ENCODE results near the gene TPSAB1.
"Not testable (repeated sequence)": the region's sequence is repeated elsewhere in the genome, so short reads cannot be mapped to it uniquely, and the experiment has no call there.

Gene TPSAB1

DNA sequence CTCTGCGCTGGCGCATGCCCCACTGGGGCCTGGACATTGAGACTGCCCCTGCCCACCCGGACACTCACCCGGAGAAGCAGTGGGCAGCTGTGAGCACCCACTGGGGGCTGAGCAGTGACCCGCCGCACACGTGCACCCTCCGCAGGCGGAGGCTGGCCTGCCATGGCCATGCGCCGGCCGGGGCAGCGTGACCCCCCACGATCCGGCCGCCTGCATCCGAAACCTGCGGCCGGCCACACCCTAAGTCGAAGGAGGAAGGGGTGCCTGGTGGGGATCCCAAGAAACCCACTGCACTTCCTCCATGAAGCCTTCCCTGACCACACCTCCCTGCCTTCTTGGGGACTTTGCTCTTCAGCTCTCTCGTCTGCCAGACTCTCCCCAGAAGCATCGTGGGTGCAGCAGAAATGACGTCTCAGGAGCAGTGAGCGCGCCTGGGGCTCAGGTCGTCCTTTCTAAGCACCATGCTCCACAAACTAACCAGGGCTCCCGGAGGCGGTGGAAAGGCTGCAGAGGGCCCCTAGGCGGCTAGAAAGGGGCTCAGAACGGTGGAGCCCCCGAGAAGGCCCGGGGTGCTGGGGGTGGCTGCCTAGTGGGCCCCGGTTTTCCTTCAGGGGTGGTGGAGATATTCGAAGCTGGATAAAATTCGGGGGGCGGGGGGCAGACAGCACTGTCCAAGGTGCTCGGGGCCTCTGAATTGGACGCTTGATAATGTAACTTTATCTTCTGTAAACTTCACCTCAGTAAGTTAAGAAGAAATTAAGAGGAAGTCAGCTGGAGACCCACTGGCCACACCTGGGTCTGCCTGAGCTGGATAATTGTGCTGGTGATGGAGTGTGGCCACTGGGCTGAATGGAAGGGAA is 16.9 kb upstream of the TPSAB1 start:
- in situ Hi-C loops (cut with MboI; ENCODE audit: low sequenced_read_pairs, unreplicated experiment) = loop anchor here (25.0 kb wide), 1 partner anchor 89 kb away; the partner anchor contains the start of gene UBE2I
- DNase-seq (ENCODE audit: low spot score) = no peak
- TF ChIP-seq, protein P1, sequence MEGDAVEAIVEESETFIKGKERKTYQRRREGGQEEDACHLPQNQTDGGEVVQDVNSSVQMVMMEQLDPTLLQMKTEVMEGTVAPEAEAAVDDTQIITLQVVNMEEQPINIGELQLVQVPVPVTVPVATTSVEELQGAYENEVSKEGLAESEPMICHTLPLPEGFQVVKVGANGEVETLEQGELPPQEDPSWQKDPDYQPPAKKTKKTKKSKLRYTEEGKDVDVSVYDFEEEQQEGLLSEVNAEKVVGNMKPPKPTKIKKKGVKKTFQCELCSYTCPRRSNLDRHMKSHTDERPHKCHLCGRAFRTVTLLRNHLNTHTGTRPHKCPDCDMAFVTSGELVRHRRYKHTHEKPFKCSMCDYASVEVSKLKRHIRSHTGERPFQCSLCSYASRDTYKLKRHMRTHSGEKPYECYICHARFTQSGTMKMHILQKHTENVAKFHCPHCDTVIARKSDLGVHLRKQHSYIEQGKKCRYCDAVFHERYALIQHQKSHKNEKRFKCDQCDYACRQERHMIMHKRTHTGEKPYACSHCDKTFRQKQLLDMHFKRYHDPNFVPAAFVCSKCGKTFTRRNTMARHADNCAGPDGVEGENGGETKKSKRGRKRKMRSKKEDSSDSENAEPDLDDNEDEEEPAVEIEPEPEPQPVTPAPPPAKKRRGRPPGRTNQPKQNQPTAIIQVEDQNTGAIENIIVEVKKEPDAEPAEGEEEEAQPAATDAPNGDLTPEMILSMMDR (IDR thresholded peaks at IDR 0.05; ENCODE audit: borderline replicate concordance, control extremely low read depth, extremely low read depth, insufficient read depth, missing control alignments) = no peak

GRCh38 chr16:1224558-1224957 is 15.9 kb upstream of the TPSAB1 start:
- TF ChIP-seq, protein P1 (IDR thresholded peaks at IDR 0.05; ENCODE audit: borderline replicate concordance, control extremely low read depth, extremely low read depth, insufficient read depth, missing control alignments) = no peak
- in situ Hi-C loops (cut with MboI; ENCODE audit: low sequenced_read_pairs, unreplicated experiment) = loop anchor here (25.0 kb wide), 1 partner anchor 88 kb away; the partner anchor contains the start of gene UBE2I

DNA sequence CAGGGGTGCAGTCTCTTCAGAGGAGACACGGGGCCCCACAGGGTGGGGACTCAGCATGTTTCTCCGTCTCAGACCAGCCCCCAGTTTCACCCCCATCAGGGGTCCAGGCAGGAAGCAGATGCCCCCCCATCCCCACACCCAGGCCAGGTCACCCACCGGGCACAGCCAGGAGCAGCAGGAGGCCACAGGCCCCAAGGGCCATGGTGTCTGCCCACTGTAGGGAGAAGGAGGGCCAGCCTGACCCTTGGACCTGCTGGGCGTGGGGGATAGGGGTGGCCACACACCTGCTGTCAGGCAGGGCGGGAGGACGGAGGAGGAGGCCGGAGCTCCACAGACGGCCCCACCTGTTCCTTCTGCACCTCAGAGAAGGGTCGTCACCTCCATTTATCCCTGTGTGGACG is 15.5 kb upstream of the TPSAB1 start, which contains the start of gene TPSG1:
Gene TPSG1, minus strand, starts transcription at position 218 of the 401 bp plus-strand sequence. Its CDS starts 16 bp downstream, at position 202.
- in situ Hi-C loops (cut with MboI; ENCODE audit: low sequenced_read_pairs, unreplicated experiment) = no loop called here
- TF ChIP-seq, protein P1 (IDR thresholded peaks at IDR 0.05; ENCODE audit: borderline replicate concordance, control extremely low read depth, extremely low read depth, insufficient read depth, missing control alignments) = no peak
- no peak for DNase-seq (ENCODE audit: low spot score)

More at GRCh38 chr16:1224558-1224957, 15.9 kb upstream of the TPSAB1 start:
- no peak for DNase-seq (ENCODE audit: low spot score)

DNA sequence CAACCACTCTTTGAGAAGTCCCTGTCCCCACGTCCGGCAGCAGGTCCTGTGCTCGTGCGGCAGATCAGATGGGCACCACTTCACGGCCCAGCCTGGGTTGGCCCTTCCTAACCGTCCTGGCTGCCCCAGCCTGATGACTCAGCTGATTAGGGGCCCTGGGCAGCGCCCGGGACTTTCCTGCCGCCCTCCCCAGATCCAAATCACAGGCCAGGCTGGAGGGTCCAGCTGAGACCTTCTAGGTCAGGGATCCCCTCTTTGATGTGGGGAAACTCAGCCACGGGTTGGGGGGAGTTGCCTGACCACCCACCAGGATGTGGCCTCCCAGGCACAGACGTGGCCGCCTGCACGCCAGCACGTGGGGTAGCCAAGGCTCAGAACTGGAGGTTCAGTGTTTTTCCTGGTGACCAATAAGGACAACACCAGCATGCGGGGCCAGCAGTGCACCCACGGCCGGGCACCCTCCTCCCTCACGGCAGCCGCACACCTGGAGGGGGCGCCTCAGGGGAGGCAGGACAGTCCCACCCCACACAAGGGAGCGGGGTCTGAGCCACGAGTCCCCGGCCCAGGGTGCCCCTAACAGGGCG is 14.7 kb upstream of the TPSAB1 start:
- in situ Hi-C loops (cut with MboI; ENCODE audit: low sequenced_read_pairs, unreplicated experiment); DNase-seq (ENCODE audit: low spot score): not testable (repeated sequence)

DNA sequence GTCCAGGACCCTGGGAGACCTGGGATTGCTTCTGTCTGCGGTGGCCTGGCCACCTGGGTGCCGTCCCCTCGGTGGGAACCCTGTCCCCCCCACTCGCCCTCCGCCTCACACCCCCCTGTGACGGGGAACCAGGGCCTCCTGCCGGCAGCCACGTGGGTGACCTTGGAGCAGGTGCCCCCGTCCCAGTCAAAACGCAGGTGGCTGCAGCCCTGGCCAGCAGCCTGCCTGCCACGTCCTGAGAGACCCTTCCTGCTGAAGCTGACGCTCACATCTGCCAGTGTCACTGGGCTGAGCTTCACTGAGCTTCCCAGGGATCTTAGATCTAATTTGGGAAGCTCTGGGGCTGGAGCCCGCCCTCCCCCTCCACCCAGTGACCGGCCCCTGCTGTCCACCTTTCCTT is 13.8 kb upstream of the TPSAB1 start:
- DNase-seq (ENCODE audit: low spot score); in situ Hi-C loops (cut with MboI; ENCODE audit: low sequenced_read_pairs, unreplicated experiment): not testable (repeated sequence)

GRCh38 chr16:1228227-1228626 is 12.3 kb upstream of the TPSAB1 start:
- in situ Hi-C loops (cut with MboI; ENCODE audit: low sequenced_read_pairs, unreplicated experiment); DNase-seq (ENCODE audit: low spot score): not testable (repeated sequence)

DNA sequence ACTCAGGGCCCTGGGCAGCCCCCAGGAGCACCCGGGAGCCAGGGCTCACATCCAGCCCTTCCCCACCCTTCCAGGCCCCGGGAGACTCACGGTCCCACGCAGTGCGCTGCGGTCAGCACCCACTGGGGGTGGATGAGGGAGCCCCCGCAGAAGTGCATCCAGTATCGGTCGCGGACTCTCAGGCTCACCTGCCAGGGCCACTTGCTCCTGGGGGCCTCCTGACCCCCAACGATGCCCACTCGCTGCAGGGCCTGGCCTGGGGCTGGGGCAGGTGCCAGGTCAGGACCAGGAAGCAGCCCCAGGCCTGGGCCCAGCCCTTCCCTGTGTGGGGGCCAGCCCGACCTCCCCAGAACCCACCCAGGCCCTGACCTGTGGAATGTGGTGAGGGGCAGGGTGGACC is 11.0 kb upstream of the TPSAB1 start:
- in situ Hi-C loops (cut with MboI; ENCODE audit: low sequenced_read_pairs, unreplicated experiment); DNase-seq (ENCODE audit: low spot score): not testable (repeated sequence)

DNA sequence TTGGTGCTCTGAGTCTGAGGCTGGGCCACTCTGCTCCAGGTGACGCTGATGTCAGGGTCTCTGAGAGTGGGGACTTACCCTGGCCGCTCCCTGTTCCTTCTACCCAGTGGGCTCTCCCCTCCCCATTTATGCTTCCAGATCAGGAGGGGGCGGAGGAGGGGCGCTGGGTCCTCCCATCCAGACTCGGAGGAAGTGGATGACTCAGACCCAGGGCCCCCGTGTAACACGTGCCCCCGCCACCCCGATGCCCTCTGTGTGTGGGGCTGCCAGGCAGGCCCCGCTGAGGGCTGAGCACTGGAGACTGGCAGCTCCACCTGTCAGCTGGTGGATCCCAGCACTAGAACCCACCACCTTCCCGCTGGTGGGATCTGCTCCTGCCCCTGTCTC is 10.4 kb upstream of the TPSAB1 start, which contains the start of gene TPSB2:
Gene TPSB2, minus strand, starts transcription at position 101 of the 387 bp plus-strand sequence. CDS start 233 bp downstream, outside the sequence.
- in situ Hi-C loops (cut with MboI; ENCODE audit: low sequenced_read_pairs, unreplicated experiment); DNase-seq (ENCODE audit: low spot score): not testable (repeated sequence)

- DNase-seq (ENCODE audit: low spot score); in situ Hi-C loops (cut with MboI; ENCODE audit: low sequenced_read_pairs, unreplicated experiment): not testable (repeated sequence)
Observed at GRCh38 chr16:1230471-1231212, 9.9 kb upstream of the TPSAB1 start.

- DNase-seq (ENCODE audit: low spot score); in situ Hi-C loops (cut with MboI; ENCODE audit: low sequenced_read_pairs, unreplicated experiment): not testable (repeated sequence)
Observed at GRCh38 chr16:1231301-1231700, 9.2 kb upstream of the TPSAB1 start.

DNA sequence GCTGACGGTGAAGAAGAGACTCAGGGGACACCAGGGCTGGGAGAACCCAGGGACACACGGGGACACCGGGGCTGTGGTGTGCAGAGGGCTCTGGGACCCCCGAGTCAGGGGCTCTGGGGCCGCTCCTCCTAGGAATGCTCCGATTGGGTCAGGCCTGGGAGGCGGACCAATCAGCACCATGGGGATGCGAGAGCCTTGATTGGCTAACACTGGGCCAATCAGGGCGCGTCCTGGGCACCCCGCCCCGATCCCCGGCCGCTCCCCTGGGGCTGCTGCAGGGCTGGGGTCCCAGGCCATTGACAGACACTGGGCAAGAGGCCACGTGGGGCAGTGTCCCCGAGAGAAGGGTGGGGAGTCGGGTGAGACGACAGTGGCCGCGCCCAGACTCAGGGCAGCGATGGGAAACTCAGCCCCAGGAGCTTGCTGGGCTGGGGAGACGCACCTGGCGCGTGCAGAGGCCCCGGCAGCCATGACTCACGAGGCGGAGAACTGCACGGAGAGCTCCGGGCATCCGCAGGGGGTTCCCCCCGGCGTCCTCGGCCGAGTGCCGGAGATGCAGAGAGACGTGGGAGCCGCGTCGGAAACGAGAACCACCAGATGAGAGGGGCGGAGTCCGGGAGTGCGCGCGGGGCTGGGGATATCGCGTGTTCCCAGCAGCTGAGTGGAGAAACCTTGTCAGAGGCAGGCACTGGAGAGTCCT is 8.3 kb upstream of the TPSAB1 start:
- DNase-seq (ENCODE audit: low spot score); in situ Hi-C loops (cut with MboI; ENCODE audit: low sequenced_read_pairs, unreplicated experiment): not testable (repeated sequence)

DNA sequence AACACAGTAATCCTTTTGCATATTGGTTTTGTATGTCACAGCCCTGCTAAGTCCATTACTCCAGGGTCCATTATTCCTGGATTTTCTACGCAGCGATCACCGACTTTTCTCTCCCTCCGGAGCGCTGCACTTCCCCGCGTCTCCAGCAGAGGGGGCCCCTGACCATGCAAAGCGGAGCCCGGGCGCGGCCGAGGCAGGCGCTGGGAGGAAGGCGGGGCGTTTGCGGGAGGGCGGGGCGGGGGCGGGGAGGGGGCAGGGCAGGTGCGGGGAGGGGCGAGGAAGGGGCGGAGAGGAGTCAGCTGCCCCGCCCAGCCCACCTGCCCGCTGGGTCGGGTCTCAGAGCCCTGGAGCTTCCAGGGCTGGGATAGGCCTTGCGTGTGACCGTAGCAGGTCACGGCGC is 3.8 kb upstream of the TPSAB1 start:
- DNase-seq (ENCODE audit: low spot score); in situ Hi-C loops (cut with MboI; ENCODE audit: low sequenced_read_pairs, unreplicated experiment): not testable (repeated sequence)

Data from GM13976 (cell line).